ENCODE data around the gene SYNE2.

The SYNE2 gene

DNA sequence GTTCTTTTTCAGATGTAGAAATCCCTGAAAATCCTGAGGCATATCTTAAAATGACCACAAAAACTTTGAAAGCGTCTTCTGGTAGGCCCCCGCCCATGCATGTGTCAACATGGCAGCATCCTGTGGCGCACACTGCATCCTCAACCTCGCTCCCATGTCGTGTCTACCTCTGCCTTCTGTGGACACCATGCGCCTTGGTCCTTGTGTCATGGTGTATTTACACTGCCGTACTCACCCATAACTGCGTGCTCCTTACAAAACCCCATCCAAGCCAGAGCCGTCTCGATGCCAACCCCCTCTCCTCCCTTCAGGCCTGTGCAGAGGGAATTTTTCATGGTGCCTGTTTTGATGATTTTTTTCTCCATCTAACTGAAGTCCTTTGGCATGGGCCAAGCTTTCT is 362.5 kb downstream of the SYNE2 start:
- Histone ChIP-seq H3K27me3 (no peaks in the 10 kb centered on the region), H3K4me1 (peaks cover 21% of the 10 kb centered on the region), H3K36me3 (peaks cover 8% of the 10 kb centered on the region), H3K9me3 (no peaks in the 10 kb centered on the region), H3K4me3 (ENCODE audit: low read depth, low read length) (no peak overlapping the region)
- DNase-seq, result no peak
- TF ChIP-seq, protein P1, sequence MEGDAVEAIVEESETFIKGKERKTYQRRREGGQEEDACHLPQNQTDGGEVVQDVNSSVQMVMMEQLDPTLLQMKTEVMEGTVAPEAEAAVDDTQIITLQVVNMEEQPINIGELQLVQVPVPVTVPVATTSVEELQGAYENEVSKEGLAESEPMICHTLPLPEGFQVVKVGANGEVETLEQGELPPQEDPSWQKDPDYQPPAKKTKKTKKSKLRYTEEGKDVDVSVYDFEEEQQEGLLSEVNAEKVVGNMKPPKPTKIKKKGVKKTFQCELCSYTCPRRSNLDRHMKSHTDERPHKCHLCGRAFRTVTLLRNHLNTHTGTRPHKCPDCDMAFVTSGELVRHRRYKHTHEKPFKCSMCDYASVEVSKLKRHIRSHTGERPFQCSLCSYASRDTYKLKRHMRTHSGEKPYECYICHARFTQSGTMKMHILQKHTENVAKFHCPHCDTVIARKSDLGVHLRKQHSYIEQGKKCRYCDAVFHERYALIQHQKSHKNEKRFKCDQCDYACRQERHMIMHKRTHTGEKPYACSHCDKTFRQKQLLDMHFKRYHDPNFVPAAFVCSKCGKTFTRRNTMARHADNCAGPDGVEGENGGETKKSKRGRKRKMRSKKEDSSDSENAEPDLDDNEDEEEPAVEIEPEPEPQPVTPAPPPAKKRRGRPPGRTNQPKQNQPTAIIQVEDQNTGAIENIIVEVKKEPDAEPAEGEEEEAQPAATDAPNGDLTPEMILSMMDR (IDR thresholded peaks at IDR 0.05; ENCODE audit: low read depth, low read length), result no peak

DNA sequence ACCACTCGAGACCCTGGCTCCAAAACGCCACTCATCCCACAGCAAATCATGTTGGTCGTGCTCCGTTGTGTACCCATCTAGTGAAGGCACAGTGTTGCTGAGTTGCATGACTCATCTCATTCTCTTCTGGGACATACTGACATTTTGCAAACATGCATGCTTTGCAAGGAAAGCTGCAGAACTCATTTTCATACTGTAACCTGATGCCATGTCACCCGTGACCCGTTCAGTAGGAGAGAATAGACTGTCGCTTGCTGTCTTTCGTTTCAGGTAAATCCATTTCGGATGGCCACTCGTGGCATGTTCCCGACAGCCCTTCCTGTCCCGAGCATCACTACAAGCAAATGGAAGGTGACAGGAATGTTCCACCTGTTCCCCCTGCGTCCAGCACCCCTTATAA is 363.2 kb downstream of the SYNE2 start:
- Histone ChIP-seq H3K4me3 (ENCODE audit: low read depth, low read length) (no peak overlapping the region), H3K9me3 (no peaks in the 10 kb centered on the region), H3K36me3 (peaks cover 13% of the 10 kb centered on the region), H3K27me3 (no peaks in the 10 kb centered on the region), H3K4me1 (peaks cover 26% of the 10 kb centered on the region)
- TF ChIP-seq, protein P1 (IDR thresholded peaks at IDR 0.05; ENCODE audit: low read depth, low read length), result no peak
- no peak for DNase-seq

DNA sequence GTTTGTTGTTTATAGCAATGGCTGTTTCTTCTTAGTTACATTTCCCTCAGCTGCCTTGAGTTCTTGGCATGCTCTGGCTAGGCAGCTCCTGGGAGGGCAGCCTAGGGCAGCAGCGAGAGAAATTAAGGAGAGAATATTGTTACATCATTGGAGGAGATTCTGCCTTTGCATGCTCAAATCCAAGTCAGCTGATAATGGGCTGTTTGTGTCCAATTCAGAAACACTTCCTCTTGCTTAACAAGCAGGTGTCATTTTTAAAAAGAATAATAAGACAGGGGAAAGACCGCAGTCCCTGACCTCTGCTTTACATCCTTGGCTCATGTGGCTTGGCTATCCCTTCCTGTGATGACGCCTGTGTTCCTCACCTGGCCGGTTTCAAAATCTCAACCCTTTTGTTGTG is 364.5 kb downstream of the SYNE2 start:
- H3K36me3 ChIP-seq, result peaks cover 9% of the 10 kb centered on the region
- H3K4me1 ChIP-seq, result peaks cover 26% of the 10 kb centered on the region
- TF ChIP-seq, protein P1 (IDR thresholded peaks at IDR 0.05; ENCODE audit: low read depth, low read length), result no peak
- DNase-seq, result no peak
- no peaks in the 10 kb centered on the region for H3K9me3 ChIP-seq
- H3K27me3 ChIP-seq, result no peaks in the 10 kb centered on the region
- H3K4me3 ChIP-seq (ENCODE audit: low read depth, low read length), result no peak overlapping the region

DNA sequence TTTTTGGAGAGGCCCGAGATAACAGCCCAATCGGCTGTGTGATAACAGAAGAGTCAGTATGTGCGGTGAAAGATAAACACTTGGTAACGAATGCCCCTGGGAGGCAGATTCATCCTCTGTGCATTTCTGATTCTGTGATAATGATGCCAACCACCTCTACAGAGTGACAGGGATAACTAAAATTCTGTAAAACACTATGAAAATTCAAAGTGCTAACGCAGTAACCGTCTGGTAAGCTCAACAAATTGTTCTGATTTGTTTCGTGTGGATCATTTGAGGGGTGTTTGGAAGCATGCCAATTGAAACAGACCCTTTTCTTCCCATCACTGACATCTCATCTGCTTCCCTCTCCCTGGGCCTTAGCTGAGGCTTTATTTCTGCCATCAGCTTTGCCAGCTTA is 365.0 kb downstream of the SYNE2 start:
- no peak for DNase-seq
- no peaks in the 10 kb centered on the region for H3K27me3 ChIP-seq
- H3K4me1 ChIP-seq, result peaks cover 26% of the 10 kb centered on the region
- no peaks in the 10 kb centered on the region for H3K9me3 ChIP-seq
- H3K4me3 ChIP-seq (ENCODE audit: low read depth, low read length), result no peak overlapping the region
- peaks cover 6% of the 10 kb centered on the region for H3K36me3 ChIP-seq
- TF ChIP-seq, protein P1 (IDR thresholded peaks at IDR 0.05; ENCODE audit: low read depth, low read length), result no peak

DNA sequence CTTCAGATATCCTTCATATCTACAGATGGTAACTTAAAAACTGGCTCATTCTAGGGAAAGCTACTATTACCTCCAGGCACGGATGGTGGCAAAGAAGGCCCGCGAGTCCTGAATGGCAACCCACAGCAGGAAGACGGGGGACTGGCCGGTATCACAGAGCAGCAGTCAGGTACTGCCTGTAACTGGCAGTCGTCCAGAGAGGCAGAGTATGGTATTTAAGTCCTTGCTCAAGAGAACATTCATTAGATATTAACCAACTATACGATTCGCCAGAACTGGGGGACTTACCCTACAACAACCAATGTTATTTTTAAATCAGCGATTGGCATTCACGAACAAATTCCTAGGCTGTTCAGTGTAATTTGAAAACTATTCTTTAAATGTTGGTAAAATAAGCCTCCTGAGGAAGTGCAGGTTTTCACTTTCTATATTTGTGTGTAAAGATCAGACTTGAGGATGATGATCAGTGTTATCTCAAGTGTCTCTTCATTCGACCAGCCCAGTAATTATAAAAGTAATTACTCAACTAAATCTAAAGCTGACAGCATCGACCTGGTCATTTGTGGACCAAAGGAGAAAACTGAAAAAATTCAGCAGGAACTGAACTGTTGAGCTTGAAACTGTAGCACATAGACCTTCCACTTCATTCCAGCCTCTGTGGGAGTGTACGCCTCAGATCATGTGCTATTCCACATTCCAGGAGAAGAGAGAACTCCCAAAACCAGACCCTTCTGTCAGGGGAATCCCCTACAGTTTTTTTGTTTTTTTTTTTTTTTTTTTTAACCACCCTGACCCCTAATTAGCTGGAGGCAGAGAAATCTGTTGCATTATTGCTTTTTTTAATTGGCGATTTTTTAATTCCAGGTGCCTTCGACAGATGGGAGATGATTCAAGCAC is 365.8 kb downstream of the SYNE2 start:
- no peaks in the 10 kb centered on the region for H3K27me3 ChIP-seq
- peak; percentile 28 for DNase-seq
- peaks cover 26% of the 10 kb centered on the region for H3K4me1 ChIP-seq
- no peaks in the 10 kb centered on the region for H3K9me3 ChIP-seq
- H3K4me3 ChIP-seq (ENCODE audit: low read depth, low read length), result no peak overlapping the region
- TF ChIP-seq, protein P1 (IDR thresholded peaks at IDR 0.05; ENCODE audit: low read depth, low read length), result no peak
- peaks cover 6% of the 10 kb centered on the region for H3K36me3 ChIP-seq

DNA sequence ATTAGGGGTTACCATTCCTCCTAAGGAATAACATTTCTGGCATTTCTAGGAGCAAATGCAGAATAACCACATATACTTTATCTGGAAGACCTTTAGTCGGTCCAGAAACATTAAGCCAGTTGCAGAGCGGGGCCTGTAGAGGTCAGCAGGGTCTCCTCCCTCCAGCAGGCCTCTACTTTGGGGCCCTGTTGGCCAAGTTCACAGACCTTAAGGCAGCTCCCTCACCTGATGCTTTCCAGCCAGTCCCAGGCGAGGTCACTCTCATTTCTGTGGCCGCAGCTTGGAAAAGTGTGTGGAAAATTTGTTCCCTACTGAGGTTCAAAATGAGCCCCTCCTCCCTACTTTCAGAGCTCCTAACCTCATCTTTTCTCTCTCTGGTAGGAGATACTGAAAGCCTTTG is 367.3 kb downstream of the SYNE2 start:
- Histone ChIP-seq H3K4me3 (ENCODE audit: low read depth, low read length) (no peak overlapping the region), H3K9me3 (no peaks in the 10 kb centered on the region), H3K27me3 (no peaks in the 10 kb centered on the region), H3K4me1 (peaks cover 26% of the 10 kb centered on the region), H3K36me3 (peaks cover 6% of the 10 kb centered on the region)
- TF ChIP-seq, protein P1 (IDR thresholded peaks at IDR 0.05; ENCODE audit: low read depth, low read length), result 0 out of 2 replicates have a peak, but pooled peaks have one; percentile 21
- no peak for DNase-seq
